NCI-H2227 (cell line): ENCODE data around the gene NOS1.

Experiments
- DNase-seq: peaks from one replicate; lab custom pipeline; 2025; ENCODE audit not compliant: unreplicated experiment; lab: John Stamatoyannopoulos, UW

Gene NOS1

GRCh38 chr12:117363953-117364486 is 2.6 kb upstream of the NOS1 start:
- DNase-seq = no peak

GRCh38 chr12:117363056-117363662 is 1.7 kb upstream of the NOS1 start:
- no peak for DNase-seq

DNA sequence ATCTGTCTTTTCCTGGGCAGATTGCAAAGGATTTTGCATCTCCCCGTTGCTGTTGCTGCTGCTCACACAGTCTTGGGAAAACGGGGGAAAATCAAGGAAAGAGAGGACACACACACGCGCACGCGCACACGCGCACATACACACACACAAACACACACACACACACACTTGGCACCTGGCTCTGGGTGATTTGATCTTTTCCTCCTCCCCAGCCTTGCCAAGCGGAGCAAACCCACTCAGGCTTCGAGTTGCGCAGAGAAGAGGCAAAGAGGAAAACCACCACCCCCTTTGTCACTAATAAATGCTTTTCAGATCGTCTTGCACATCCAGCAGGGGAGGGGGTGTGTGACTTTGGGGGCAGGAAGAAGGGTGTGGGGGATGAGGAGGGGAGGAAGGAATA is 965 bp upstream of the NOS1 start:
- no peak for DNase-seq

DNA sequence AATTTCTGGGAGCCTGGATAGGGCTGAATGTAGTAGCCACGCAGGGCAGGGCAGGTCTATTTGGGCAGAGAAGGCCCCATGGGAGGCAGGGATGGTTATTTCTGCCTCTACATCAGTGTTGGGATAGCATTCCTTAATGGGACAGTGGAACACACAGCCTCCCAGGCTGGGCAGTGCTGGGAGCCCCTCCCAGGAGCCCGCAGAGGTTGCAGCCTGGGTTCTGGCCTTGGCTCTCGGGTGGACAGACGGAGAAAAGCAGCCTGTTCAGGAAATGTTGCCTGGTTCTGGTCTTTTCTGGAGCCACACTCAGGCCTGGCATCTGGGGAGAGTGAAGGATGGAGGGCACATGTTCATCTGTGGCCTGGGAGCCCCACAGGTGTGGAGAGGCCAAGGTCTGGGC is 479 bp upstream of the NOS1 start:
- DNase-seq = no peak

GRCh38 chr12:117360551-117361346 is 677 bp downstream of the NOS1 start:
- no peak for DNase-seq

- no peak for DNase-seq
These were observed 1.2 kb downstream of the NOS1 start for GRCh38 chr12:117360222-117360550.

DNA sequence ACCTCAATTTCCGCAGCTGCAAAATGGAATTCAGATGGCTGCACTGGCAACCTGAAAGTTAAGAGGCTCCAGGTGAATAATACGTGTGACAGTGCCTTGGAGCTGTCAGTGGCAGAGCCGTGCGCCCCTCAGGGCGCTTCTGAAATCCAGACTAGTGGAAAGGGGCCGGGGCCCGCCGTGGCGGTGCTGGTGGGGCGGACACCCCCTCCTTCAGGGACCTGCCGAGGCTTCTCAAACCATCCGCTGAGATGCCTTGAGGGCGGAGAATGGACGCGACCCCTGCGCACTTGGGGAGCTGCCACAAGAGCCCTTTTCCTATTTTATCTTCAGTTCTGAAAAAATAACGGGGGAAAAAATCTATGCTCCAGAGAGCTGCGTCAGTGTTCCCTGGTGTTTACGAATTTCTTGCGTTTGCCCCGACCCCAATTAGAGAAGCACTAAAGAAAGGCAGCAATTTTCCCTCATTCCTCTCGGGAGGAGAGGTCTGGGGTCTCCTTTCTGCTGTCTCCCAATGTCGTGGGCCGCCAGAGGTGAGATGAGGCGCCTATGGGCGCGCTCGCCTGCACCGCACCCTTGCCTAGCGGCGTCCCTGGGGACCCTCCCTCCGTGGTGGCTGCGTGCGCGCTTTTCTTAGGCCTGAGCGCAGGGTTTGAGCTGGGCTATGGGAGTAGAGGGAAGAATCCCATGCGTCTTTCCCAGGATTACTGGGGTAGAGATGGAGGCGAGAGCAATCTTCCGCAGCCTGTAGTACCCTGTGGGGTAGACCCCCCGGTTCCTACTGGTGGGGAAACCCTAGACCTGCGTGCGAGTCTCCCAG is 2.2 kb downstream of the NOS1 start:
- no peak for DNase-seq

GRCh38 chr12:117356048-117356447 is 5.4 kb downstream of the NOS1 start:
- no peak for DNase-seq

DNA sequence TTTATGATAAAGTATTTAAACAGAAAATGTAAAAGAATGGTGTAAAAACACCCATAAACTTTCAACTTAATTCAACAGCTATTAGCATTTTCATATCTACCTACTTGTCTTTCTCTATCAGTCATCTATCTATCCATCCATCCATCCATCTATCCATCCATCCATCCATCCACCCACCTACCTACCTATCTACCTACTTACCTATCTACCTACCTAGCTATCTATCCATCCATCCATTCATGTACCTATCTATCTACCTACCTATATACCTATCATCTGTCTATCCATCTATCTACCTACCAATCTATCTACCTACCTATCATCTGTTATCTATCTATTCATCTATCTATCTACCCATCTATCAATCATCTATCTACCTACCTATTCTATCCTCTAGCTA is 8.5 kb downstream of the NOS1 start:
- no peak for DNase-seq

DNA sequence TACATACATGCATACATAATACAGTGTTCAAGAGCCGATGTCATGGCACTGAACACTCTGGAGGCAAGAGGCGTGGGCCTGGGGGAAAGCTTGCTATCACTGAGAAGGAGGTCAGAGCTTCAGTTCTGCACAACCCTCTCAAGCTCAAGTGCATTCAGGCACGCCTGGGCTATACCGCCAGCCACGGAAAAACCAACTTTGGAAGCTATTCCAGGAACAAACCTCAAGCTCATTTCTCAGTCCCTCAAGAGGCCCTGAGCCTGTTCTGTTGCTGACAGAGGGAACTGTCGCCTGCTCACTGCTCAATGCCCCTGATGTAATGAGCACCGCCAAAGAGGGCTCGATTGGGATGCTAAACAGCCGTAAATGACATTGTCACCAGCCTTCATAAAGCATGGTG is 9.2 kb downstream of the NOS1 start:
- no peak for DNase-seq

DNA sequence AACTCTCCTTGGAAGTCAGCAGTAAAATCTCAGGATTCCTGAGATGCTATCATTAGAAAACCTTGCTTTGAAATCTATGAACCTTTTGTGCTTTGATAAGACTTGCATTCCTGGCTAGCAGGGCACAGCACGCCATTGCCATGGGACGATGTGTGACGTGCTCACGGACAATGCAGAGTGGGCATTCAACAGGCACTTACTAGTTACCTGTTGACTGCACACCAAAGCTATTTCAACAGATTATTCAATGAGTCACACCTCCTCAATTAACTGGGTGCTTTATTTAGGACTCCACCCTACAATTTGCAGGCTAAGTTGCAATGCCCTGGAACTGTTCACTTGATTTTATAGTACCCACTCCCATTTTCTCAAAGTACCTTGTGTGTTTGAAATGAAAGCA is 11.3 kb downstream of the NOS1 start:
- DNase-seq = no peak

GRCh38 chr12:117347588-117347987 is 13.8 kb downstream of the NOS1 start:
- no peak for DNase-seq

DNA sequence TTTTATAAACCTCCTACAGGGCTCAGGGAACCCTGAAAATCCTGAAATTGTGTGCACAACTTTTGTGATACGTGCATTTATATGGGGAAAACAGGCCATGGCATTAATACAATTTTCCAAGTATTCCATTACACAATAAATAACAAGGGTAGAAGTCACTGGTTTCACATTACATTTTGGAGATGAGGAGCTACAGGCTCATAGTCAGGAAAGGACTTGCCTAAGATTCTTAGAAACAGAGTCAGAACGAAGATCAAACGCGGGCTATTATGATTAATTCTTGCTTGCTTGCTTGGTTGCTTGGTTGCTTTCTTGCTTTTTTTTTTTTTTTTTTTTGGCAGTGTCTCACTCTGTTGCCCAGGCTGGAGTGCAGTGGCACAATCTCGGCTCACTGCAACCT is 16.7 kb downstream of the NOS1 start:
- DNase-seq = no peak

DNA sequence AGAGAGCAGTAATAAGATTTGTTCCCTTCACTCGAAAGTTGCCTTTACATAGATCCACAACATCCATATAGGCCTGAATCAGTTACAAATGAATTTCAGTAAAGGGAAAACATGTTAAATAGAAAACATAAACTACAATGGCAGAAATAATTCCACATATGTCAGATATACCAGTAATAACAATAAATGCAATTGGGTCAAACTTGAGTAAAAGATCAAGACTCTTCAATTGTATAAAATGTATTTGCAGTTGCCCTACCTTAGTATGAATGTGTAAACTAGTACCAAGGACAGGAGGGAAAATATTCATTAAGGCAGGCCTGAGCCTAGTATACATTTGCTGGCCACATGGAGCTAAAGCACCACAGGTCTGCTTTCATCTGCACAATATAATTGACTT is 17.6 kb downstream of the NOS1 start:
- DNase-seq = no peak

DNA sequence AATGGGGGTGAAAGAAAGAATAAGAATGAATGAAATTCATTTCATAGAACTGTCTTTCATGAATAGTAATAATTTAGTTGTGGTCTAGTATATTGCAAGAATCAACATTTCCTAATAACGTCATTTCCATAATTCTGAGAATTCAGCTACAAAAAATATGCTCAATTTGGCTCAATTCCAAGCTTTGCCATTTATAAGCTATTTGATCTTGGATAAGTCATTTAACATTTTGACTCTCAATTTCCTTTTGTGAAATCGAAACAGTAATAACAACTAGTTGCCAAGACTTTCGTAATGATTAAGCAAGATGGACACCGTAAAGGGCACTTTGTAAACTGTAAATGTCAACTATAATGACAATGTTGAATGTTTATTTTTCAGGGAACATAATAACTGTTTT is 18.1 kb downstream of the NOS1 start:
- no peak for DNase-seq

- DNase-seq = no peak
These were observed 18.7 kb downstream of the NOS1 start for GRCh38 chr12:117342682-117343081.

DNA sequence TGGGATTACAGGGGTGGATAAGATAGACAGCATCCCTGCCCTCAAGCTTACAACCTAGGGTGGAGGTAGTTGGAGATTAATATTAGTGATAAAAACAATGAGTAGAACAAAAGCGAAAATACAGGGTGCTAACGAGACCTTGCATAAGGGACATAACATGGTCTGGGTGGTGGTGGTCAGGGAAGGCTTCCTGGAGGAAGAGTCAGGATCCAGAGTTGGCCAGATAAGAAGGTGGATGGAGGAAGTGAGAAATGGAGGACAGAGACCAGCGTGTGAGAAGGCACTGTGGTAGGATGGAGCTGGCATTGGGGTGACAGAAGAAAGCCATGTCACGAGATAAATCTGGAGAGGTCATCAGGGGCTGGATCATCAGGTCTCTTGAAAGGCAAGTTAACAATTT is 19.2 kb downstream of the NOS1 start:
- DNase-seq = no peak

- DNase-seq = no peak
These were observed 22.3 kb downstream of the NOS1 start for GRCh38 chr12:117339104-117339503.

DNA sequence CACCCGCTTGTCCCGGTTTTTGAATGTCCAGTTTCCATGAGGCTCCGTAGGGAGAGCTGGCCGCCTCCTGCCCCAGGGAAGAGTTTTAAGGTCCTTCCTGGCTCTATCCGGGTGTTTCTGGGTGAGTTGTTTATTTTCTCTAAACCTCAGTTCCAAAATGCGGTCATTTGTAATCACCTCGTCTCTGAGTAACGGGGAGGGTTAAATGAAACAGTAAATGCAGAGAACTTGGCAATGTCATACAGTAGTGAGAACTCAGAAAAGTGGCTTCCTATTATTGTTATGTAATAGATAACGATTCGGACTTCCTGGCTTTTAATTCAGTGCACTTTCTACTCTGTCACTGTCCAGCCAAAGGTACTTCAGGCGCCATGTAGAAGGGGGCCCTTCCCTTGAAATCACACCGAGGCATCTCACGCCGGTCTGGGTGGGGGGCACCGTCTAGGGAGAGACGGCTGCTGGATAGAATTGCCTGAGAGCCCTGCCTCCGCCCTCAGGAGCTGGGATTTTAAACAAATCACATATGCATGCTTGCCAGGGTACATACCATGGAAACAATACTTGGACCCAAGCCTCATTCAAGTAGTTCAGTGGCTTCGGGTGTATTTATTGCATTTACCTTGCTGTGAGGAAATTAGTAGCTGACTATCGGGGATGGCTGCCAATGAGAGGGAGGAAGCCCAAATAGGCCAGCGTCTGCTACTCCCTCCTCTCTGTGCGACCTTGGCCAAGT is 26.4 kb downstream of the NOS1 start:
- no peak for DNase-seq

GRCh38 chr12:117334051-117334450 is 27.4 kb downstream of the NOS1 start:
- no peak for DNase-seq

DNA sequence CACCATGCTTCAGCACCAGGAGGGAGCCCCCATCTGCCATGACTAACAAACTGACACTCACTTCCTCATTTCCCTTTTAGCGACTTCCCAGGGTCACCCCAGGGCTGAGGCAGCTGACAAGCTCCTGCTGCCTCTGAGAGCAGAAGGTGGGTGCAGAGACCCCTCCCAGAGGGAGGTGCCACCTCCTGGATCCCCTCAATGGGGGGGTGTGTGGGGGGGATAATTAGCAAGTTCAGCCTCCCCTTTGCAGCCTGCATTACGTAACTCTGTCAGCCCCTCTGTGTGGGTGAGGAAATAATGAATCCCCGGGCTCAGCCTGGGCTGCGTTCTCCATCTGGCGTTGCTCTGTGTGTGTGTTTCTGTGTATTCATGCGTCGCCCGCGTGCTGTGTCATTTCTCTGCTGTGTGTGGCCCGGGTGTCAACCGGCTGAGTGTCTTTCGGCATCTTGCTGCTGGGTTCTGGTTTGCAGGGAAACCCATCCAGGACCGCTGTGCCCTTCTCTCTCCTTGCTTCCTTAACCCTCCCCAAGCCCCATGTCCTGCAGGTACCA is 28.0 kb downstream of the NOS1 start:
- DNase-seq = no peak
